GM12873 (cell line): ENCODE data around the gene NOC4L.

Experiments
- TF ChIP-seq, protein P1 (sequence below): IDR thresholded peaks from 2 replicates; pipeline ENCODE4 v1.5.1; 2012; ENCODE audit warnings: low read depth, mild to moderate bottlenecking, moderate library complexity, low read length, control low read depth; ENCODE audit not compliant: insufficient read depth; ENCODE audit errors: missing control alignments

NOC4L gene

DNA sequence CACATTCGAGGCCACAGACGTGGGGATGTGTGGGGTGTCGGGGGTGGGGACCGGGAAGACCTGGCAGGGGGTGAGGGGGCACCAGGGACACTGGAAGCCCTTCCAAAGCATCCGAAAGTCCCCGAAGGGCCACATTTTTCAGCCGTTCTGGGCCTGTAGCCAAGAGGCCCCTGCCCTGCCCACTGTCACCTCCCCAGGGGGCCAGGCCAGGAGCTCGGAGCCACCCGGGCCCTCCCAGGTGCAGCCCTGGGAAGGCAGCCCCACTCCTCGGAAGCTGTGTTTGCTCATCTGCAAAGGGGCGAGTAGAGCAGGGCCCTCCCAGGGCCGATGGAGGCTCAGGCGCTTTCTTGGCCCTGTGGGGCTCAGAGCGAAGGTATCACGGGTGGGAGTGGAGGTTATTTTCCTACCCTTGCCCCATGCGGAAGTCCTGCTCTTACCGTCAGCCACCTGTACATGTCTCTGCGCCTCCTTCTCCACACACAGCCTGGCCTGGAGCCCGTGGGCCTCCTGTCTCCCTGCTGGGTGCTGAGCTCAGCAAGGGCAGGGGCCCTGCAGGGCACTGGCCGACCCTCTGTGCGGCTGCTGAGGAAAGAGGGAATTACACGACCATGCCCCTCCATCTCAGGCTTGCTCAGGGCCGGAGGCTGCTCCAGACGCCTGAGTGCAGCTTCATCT lies 27.2 kb downstream of the NOC4L start:
- TF ChIP-seq, protein P1, sequence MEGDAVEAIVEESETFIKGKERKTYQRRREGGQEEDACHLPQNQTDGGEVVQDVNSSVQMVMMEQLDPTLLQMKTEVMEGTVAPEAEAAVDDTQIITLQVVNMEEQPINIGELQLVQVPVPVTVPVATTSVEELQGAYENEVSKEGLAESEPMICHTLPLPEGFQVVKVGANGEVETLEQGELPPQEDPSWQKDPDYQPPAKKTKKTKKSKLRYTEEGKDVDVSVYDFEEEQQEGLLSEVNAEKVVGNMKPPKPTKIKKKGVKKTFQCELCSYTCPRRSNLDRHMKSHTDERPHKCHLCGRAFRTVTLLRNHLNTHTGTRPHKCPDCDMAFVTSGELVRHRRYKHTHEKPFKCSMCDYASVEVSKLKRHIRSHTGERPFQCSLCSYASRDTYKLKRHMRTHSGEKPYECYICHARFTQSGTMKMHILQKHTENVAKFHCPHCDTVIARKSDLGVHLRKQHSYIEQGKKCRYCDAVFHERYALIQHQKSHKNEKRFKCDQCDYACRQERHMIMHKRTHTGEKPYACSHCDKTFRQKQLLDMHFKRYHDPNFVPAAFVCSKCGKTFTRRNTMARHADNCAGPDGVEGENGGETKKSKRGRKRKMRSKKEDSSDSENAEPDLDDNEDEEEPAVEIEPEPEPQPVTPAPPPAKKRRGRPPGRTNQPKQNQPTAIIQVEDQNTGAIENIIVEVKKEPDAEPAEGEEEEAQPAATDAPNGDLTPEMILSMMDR: no peak

GRCh38 chr12:132171968-132172521 lies 27.8 kb downstream of the NOC4L start:
- TF ChIP-seq, protein P1: no peak

- TF ChIP-seq, protein P1: no peak
Measured at GRCh38 chr12:132172619-132173018, 28.4 kb downstream of the NOC4L start.

DNA sequence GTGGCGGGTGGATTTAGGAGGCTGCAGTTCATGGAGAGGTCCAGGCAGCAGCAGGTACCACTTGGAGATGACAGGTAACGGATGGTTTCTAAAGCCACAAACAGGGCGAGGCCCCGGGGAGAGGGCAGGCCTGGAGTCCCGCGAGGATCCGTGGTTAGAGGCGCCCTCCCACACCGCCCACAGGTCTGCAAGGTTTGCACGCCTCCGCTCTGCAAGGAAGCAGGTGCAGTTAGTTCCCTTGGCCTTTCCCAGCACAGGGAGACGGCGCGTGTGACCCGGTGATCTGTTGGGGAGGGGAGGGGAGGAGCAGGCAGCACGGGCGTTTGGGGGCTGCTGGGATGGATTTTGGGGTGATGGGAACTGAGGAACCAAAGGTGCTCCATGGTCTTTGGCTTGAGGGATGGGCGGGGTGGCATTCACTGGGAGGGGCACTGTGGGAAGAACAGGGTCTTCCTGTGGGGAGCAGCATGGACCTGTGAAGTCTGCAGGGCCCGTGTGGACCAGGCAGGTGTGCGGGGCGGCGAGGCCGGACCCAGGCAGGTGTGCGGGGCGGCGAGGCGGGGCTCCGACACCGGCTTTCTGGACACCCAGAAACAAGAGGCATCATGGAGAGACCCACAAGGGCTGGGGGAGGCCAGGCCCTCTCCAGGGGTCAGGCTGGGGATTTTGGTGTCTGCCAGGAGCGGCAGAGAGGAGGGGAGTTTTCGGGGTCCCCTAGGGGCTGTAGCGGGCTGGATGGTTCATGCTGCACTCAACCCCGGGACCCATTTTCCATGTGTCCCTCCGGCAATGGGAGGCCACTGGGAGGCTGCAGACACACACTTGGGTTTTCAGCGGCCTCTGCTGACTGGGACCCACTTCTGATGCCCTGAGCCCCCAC lies 29.1 kb downstream of the NOC4L start:
- TF ChIP-seq, protein P1: no peak

- TF ChIP-seq, protein P1: no peak
Measured at GRCh38 chr12:132174015-132174838, 30.0 kb downstream of the NOC4L start.

- TF ChIP-seq, protein P1: no peak
Measured at GRCh38 chr12:132174839-132175490, 30.7 kb downstream of the NOC4L start.
